ENCODE results near the gene KCNJ5.

DNA sequence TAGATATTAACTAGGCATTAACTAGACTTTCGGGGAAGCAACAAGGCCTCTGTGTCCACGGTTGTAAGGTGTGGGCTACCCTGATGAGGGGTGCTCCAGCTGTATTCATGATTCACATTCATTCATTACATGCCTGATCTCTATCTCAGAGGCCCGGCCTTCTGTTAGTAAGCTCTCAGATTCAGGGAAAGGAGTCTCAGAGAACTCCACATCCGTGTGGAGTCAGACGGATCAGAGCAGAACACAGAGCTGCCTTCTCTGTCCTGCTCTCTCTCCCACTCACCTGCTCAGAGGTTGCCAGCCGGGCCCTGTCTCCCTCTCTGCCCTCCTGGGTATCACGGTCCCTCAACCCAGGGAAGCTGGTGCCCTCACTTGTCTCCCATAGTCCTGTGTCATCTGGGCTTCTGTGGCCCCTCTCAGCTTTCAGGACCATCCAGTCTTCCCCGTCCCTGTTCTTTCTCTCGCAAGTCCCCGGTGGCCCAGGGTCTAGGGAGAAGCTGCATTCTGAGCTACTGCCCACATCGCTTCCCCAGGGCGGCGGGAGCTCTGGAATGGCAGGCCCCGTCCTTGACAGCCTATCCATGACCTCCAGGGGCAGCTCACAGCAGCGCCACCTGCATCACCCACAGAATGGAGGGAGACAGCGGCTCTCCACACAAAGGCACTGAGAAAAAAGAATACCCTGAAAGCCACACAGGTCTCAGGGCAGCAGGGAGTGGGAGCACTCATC lies 47.2 kb downstream of the KCNJ5 start:
- TF ChIP-seq, protein P1, sequence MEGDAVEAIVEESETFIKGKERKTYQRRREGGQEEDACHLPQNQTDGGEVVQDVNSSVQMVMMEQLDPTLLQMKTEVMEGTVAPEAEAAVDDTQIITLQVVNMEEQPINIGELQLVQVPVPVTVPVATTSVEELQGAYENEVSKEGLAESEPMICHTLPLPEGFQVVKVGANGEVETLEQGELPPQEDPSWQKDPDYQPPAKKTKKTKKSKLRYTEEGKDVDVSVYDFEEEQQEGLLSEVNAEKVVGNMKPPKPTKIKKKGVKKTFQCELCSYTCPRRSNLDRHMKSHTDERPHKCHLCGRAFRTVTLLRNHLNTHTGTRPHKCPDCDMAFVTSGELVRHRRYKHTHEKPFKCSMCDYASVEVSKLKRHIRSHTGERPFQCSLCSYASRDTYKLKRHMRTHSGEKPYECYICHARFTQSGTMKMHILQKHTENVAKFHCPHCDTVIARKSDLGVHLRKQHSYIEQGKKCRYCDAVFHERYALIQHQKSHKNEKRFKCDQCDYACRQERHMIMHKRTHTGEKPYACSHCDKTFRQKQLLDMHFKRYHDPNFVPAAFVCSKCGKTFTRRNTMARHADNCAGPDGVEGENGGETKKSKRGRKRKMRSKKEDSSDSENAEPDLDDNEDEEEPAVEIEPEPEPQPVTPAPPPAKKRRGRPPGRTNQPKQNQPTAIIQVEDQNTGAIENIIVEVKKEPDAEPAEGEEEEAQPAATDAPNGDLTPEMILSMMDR (IDR thresholded peaks at IDR 0.05; ENCODE audit: insufficient read depth, low read length, poor library complexity, severe bottlenecking) = no peak
- no peak for TF ChIP-seq EZH2phosphoT487 (conservative IDR thresholded peaks at IDR 0.05; ENCODE audit: low read length)
